ENCODE measurements around the gene GPNMB.

DNA sequence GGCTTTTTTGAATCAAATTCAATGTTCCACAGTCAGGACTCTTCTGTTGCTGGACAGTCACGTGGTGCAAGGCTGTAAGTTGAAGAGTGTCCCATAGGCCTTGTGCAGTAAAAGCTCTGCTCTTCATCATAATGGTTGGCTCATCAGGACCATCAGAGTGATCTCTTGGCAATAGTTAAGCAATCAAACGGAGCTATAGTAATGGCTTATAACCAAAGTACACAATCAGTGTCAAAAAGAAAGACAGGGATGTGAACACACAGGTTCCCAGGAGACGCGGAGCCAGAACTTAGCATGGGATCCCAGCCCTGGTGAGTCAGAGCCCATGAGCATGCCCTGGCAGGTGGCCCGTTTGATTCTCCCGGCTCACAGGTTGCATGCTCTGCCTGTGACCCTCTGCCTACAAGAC, 10.8 kb upstream of the GPNMB start:
- TF ChIP-seq GATA3 (IDR thresholded peaks at IDR 0.05; ENCODE audit: low read depth, low read length) (no peak), GATA2 (IDR thresholded peaks at IDR 0.05; ENCODE audit: low read depth, low read length) (no peak)
